ENCODE results near the gene ZNF655.
A peak's percentile ranks its signal among the peaks of the same experiment; 100 is the strongest.

ZNF655 gene

DNA sequence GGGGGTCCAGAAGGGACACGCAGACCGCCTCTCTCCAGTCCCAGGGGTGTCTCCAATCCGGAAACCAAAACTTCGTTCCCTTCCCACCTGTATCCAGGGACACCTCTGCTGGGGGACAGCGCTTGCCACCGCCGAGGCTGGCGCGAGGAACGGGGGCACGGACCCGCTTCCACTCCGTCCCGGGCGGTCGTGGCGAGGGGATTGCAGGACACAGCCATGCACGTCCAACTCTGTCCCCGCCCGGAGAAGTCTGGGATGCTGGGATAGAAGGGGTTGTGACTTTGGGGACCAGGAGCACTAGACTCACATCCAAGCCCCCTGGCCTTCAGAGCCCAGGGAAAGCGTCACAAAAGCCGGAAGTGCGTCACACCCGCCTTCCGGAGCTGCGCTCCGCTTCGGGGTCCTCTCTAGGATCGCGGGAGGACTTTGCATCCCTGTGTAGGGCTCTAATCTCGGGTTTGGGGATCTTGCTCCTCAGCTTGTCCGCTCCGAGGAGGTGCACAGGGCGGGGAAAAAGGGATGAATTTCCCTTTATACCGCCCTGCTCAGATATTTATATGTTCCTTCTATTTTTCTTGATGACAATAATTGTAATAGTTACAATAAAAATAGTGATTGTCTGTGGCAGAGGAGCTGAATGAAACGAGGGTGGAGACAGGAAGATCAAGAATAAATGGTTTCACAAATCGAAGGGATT, 6.5 kb upstream of the ZNF655 start, which contains the start of gene FAM200A:
Gene FAM200A (minus strand): TSS at position 348 of the 697 bp plus-strand sequence. CDS start 3,707 bp downstream, outside the sequence.
- DNase-seq (ENCODE audit: low read depth), result peak; percentile 93
- TF ChIP-seq CTCF (conservative IDR thresholded peaks at IDR 0.05; ENCODE audit: low read length), result no peak
- peak within 1 kb of the TSS; percentile 98 for H3K4me3 ChIP-seq (ENCODE audit: low read length)

GRCh38 chr7:99553039-99553438, 5.4 kb upstream of the ZNF655 start:
- H3K4me3 ChIP-seq (ENCODE audit: low read length), result no peak overlapping the region
- TF ChIP-seq CTCF (conservative IDR thresholded peaks at IDR 0.05; ENCODE audit: low read length), result no peak
- DNase-seq (ENCODE audit: low read depth), result no peak

- DNase-seq (ENCODE audit: low read depth), result no peak
- H3K4me3 ChIP-seq (ENCODE audit: low read length), result no peak overlapping the region
- no peak for TF ChIP-seq CTCF (conservative IDR thresholded peaks at IDR 0.05; ENCODE audit: low read length)
Observed at GRCh38 chr7:99554939-99555338, 3.5 kb upstream of the ZNF655 start.

DNA sequence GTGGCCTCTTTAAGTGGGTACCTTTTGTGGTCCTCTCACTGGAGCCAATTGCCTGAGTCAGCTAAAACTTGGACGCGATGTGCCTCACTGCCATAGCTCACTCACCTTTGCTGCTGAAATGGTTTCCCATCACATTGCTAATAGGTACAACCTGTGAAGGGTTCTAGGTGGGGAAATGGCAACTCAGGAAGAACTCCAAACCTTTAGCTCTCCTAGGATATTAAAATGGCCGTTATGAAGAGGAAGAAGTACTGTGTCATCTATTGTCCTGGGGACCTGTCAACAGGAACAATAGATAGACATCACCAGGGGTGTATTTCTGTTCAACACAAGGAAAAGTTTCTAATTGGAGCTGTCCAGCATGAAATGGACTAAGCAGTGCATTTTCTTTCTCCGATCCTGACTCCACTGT, 1.2 kb upstream of the ZNF655 start:
- no peak for TF ChIP-seq CTCF (conservative IDR thresholded peaks at IDR 0.05; ENCODE audit: low read length)
- peak overlapping the region; percentile 91 for H3K4me3 ChIP-seq (ENCODE audit: low read length)
- no peak for DNase-seq (ENCODE audit: low read depth)

DNA sequence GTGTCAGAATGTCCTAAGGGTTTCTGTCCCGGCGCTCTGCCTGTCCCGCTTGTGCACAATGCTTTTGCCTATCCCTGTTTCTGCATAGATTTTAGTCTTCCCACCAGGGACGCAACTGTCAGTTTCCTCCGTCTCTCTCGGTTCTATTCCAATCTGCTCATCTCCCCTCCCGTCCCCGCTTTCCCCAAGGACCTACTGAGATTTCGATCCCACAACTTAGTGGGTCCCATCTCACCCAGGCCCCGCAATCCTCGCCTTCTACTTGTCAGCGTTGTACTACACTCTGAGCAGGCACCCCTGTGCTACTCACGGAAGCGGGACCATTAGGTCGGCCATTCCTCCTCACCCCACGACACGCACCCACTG, 519 bp upstream of the ZNF655 start:
- peak overlapping the region; percentile 91 for H3K4me3 ChIP-seq (ENCODE audit: low read length)
- no peak for DNase-seq (ENCODE audit: low read depth)
- TF ChIP-seq CTCF (conservative IDR thresholded peaks at IDR 0.05; ENCODE audit: low read length), result peak; percentile 5; the same call in 1 of the 2 replicates

GRCh38 chr7:99559175-99559915, 903 bp downstream of the ZNF655 start:
- no peak for TF ChIP-seq CTCF (conservative IDR thresholded peaks at IDR 0.05; ENCODE audit: low read length)
- peak; percentile 36 for DNase-seq (ENCODE audit: low read depth)
- H3K4me3 ChIP-seq (ENCODE audit: low read length), result peak overlapping the region; percentile 91

All from AG10803 (cell line).